PFSK-1 (cell line): ENCODE measurements around the gene CROCC2.

Source experiments
- FOXP2 ChIP-seq: optimal IDR thresholded peaks from 2 replicates; pipeline ENCODE3; 2011; ENCODE audit warnings: borderline replicate concordance, control low read depth, inconsistent platforms; ENCODE audit not compliant: insufficient read depth; ENCODE audit errors: extremely low read length, extremely low read depth
- POLR2AphosphoS5 ChIP-seq: IDR thresholded peaks from 2 replicates; pipeline ENCODE4 v1.6.1; 2012; ENCODE audit warnings: low read depth, mild to moderate bottlenecking, control low read depth, low read length, moderate library complexity
- REST ChIP-seq, 2 experiments: IDR thresholded peaks; 2 replicates each; pipeline versions ENCODE4 v1.6.1 to v1.8.0; 2011 to 2012; ENCODE audit warnings: low read depth in 2 of 2, low read length in 2 of 2, control low read depth in 1 of 2, inconsistent platforms in 1 of 2, mild to moderate bottlenecking in 1 of 2, moderate library complexity in 1 of 2; ENCODE audit not compliant: insufficient read depth in 1 of 2
- SIN3A ChIP-seq: IDR thresholded peaks from 2 replicates; pipeline ENCODE4 v1.6.1; 2012; ENCODE audit warnings: mild to moderate bottlenecking, low read length, moderate library complexity, borderline replicate concordance; ENCODE audit not compliant: insufficient read depth
- TAF1 ChIP-seq: IDR thresholded peaks from 2 replicates; pipeline ENCODE4 v1.6.1; 2012; ENCODE audit warnings: low read length, control low read depth, borderline replicate concordance; ENCODE audit not compliant: insufficient read depth

The CROCC2 gene

GRCh38 chr2:241010531-241011295 is 104.6 kb downstream of the CROCC2 start:
- TF ChIP-seq FOXP2 (no peak), POLR2AphosphoS5 (no peak), TAF1 (no peak), REST (IDR thresholded peaks at IDR 0.05; ENCODE audit: insufficient read depth in 1 of 2, low read depth in 2 of 2, low read length in 2 of 2) (no peak)

GRCh38 chr2:241011296-241011600 is 105.1 kb downstream of the CROCC2 start:
- TF ChIP-seq REST (IDR thresholded peaks at IDR 0.05; ENCODE audit: insufficient read depth in 1 of 2, low read depth in 2 of 2, low read length in 2 of 2): no peak
- TF ChIP-seq TAF1: no peak
- TF ChIP-seq FOXP2: no peak
- TF ChIP-seq SIN3A: no peak
- TF ChIP-seq POLR2AphosphoS5: no peak

- no peak for TF ChIP-seq FOXP2
- TF ChIP-seq POLR2AphosphoS5: no peak
- TF ChIP-seq REST (IDR thresholded peaks at IDR 0.05; ENCODE audit: insufficient read depth in 1 of 2, low read depth in 2 of 2, low read length in 2 of 2): no peak
- TF ChIP-seq TAF1: no peak
- no peak for TF ChIP-seq SIN3A
Observed at GRCh38 chr2:241011751-241012510, 105.8 kb downstream of the CROCC2 start.

GRCh38 chr2:241014224-241014623 is 108.1 kb downstream of the CROCC2 start:
- TF ChIP-seq SIN3A (no peak), TAF1 (no peak), FOXP2 (no peak), REST (IDR thresholded peaks at IDR 0.05; ENCODE audit: insufficient read depth in 1 of 2, low read depth in 2 of 2, low read length in 2 of 2) (no peak), POLR2AphosphoS5 (no peak)
